Natural killer cell (primary cell): ENCODE measurements around the gene LCNL1. TPM values are rescaled to one million over a fixed set of nuclear protein-coding genes. Genes with fewer than 3 reads are reported as not detected.
A peak's percentile ranks its signal among the peaks of the same experiment; 100 is the strongest.

Experiments
- ATAC-seq, 3 donors: fragments of 150-1000 bp in 2 of 3; fragments of 200-7000 bp in 1 of 3; cut with Tn5 transposase; 1 replicate in 1 of 3; 2 replicates in 2 of 3; pipeline ENCODE4 v1.10.0; 2021; ENCODE audit warnings: mild to moderate bottlenecking in 2 of 3, moderate library complexity in 2 of 3
- DNase-seq, 2 donors: peaks; one replicate each; pipeline versions ENCODE4 v3.0.0 to v3.0.0-alpha.2; 2013 to 2021; ENCODE audit warnings: mixed read lengths in 1 of 2
- H3K27ac ChIP-seq: one replicate; pipeline ENCODE4 v1.5.1; 2013; ENCODE audit warnings: mild to moderate bottlenecking, low read length
- H3K27me3 ChIP-seq: one replicate; pipeline ENCODE4 v1.6.1; 2013; ENCODE audit warnings: low read length; ENCODE audit not compliant: control insufficient read depth, insufficient read depth
- H3K36me3 ChIP-seq: one replicate; pipeline ENCODE4 v1.6.1; 2013; ENCODE audit warnings: low read length; ENCODE audit not compliant: control insufficient read depth, insufficient read depth
- H3K4me1 ChIP-seq: one replicate; pipeline ENCODE4 v1.6.1; 2013; ENCODE audit warnings: low read length; ENCODE audit not compliant: control insufficient read depth, insufficient read depth
- H3K4me3 ChIP-seq: one replicate; pipeline ENCODE4 v1.5.1; 2013; ENCODE audit warnings: low read length
- H3K9me3 ChIP-seq: one replicate; pipeline ENCODE4 v1.6.1; 2013; ENCODE audit warnings: low read length; ENCODE audit not compliant: control insufficient read depth, insufficient read depth
- H3K27ac Mint-ChIP-seq, 2 donors: one replicate each; pipeline ENCODE4 v1.8.0; 2022; ENCODE audit warnings: mild to moderate bottlenecking in 2 of 2, mixed read lengths in 2 of 2, moderate library complexity in 1 of 2
- H3K27me3 Mint-ChIP-seq, 2 donors: one replicate each; pipeline ENCODE4 v1.8.0; 2022; ENCODE audit warnings: low read depth in 2 of 2, mixed read lengths in 2 of 2
- H3K36me3 Mint-ChIP-seq: one replicate; pipeline ENCODE4 v1.8.0; 2022; ENCODE audit warnings: mixed read lengths
- H3K4me1 Mint-ChIP-seq, 2 donors: one replicate each; pipeline ENCODE4 v1.8.0; 2022; ENCODE audit warnings: mixed read lengths in 2 of 2
- H3K4me3 Mint-ChIP-seq: one replicate; pipeline ENCODE4 v1.8.0; 2022; ENCODE audit warnings: mild to moderate bottlenecking, moderate library complexity, mixed read lengths
- H3K9me3 Mint-ChIP-seq, 2 donors: one replicate each; pipeline ENCODE4 v1.8.0; 2022; ENCODE audit warnings: mixed read lengths in 2 of 2
- WGBS: methylation state at CpG from one replicate; pipeline ENCODE4 v1.1.7; 2013; ENCODE audit warnings: missing lambda C conversion rate; ENCODE audit not compliant: insufficient coverage; 5-methylcytosine and 5-hydroxymethylcytosine counted together
- intact Hi-C: fragments of 100-400 bp; cut with micrococcal nuclease; formaldehyde crosslinking; loops from one replicate; pipeline ENCODE4 v1.14.2; 2022
- total RNA-seq, 4 donors: library from RNA; stranded (reverse); fragments of 120-200 nt in 1 of 4; gene quantifications; one replicate each; pipeline versions ENCODE4 v1.2.3 to v1.2.4, GENCODE V29; 2013 to 2022
- TF ChIP-seq, protein P1 (sequence below): fragments of 200-600 bp; IDR thresholded peaks from one replicate; pipeline ENCODE4 v1.8.0; 2022; ENCODE audit warnings: antibody characterized with exemption

The LCNL1 gene
- total RNA-seq, 3 donors from 2014 or later (not counting 1 experiment from before 2014, with no cell fraction given), result 4.9 to 8.4 (median 8.2) TPM

DNA sequence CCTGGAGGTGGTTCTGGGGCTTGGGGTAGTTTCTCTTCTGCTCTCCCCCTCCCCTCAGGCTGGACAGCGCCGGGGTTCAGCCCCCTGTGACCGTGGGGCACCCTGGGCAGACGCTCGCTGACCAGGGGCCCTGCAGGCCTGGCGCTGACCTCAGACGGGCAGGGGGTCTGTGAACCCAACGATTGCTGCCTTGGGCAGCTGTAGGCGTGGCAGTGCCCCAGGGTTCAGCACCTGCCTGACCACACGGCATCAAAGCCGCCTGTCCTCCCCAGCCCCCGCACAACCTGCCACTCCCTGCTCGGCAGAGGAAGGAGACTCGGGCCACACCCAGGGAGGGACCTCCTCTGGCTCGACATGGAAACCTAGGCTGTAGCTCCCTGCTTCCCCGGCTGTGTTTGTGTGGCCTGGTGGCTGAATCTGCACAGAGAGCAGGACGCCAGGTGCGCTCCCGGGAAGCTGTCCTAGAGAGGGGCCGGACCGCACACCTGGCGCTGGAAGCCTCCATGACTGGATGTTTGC lies 18.6 kb upstream of the LCNL1 start:
- no peak overlapping the region for H3K27ac ChIP-seq
- Mint-ChIP-seq H3K9me3 (no peaks in the 10 kb centered on the region), H3K36me3 (no peaks in the 10 kb centered on the region), H3K27ac (peak overlapping the region in 1 of 2 donors; percentile 22), H3K4me3 (no peak overlapping the region), H3K27me3 (no peaks in the 10 kb centered on the region), H3K4me1 (peaks cover 35 to 59% of the 10 kb centered on the region in 2 donors)
- TF ChIP-seq, protein P1, sequence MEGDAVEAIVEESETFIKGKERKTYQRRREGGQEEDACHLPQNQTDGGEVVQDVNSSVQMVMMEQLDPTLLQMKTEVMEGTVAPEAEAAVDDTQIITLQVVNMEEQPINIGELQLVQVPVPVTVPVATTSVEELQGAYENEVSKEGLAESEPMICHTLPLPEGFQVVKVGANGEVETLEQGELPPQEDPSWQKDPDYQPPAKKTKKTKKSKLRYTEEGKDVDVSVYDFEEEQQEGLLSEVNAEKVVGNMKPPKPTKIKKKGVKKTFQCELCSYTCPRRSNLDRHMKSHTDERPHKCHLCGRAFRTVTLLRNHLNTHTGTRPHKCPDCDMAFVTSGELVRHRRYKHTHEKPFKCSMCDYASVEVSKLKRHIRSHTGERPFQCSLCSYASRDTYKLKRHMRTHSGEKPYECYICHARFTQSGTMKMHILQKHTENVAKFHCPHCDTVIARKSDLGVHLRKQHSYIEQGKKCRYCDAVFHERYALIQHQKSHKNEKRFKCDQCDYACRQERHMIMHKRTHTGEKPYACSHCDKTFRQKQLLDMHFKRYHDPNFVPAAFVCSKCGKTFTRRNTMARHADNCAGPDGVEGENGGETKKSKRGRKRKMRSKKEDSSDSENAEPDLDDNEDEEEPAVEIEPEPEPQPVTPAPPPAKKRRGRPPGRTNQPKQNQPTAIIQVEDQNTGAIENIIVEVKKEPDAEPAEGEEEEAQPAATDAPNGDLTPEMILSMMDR, result no peak
- H3K27me3 ChIP-seq, result no peaks in the 10 kb centered on the region
- H3K4me3 ChIP-seq, result no peak overlapping the region
- no peaks in the 10 kb centered on the region for H3K9me3 ChIP-seq
- H3K36me3 ChIP-seq, result no peaks in the 10 kb centered on the region
- ATAC-seq (no peak), DNase-seq (no peak)
- intact Hi-C loops, result no loop called here
- 81% methylated on average over 22 of the region's 22 CpGs for WGBS
- peaks cover 80% of the 10 kb centered on the region for H3K4me1 ChIP-seq

DNA sequence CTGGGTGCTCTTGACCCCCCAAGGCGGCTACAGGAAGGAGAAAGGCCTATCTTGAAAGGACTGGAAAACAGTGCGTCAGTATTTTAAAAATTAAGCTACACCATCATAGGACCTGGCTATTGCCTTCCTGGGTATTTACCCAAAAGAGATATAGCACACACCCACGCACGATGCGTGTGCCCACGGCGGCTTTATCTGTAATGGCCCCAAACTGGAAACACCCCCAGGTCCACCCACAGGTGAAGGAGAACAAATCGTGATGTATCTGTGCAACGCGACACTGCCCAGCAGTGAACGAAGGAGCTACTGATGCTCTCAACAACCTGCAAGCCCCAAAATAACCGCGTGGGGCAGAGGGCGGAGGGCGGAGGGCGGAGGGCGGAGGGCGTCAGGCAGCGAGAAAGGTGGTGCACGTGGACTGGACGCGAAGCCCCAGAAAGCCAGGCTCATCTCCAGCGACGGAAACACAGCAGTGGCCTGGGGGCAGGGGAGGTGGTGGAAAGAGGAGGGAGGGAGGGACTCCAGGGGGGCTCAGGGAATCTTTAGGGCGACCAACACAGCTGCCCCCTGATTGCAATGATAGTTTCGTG lies 17.9 kb upstream of the LCNL1 start:
- Histone ChIP-seq H3K9me3 (no peaks in the 10 kb centered on the region), H3K4me1 (peaks cover 73% of the 10 kb centered on the region), H3K36me3 (no peaks in the 10 kb centered on the region), H3K27ac (no peak overlapping the region), H3K27me3 (no peaks in the 10 kb centered on the region), H3K4me3 (no peak overlapping the region)
- ATAC-seq, result no peak
- Mint-ChIP-seq H3K36me3 (no peaks in the 10 kb centered on the region), H3K9me3 (no peaks in the 10 kb centered on the region), H3K27ac (peak overlapping the region; percentile 22 to 83), H3K4me1 (peaks cover 35 to 53% of the 10 kb centered on the region in 2 donors), H3K27me3 (no peaks in the 10 kb centered on the region), H3K4me3 (peak overlapping the region; percentile 70)
- TF ChIP-seq, protein P1, result no peak
- 86% methylated on average over 26 of the region's 26 CpGs for WGBS
- intact Hi-C loops, result no loop called here
- no peak for DNase-seq

DNA sequence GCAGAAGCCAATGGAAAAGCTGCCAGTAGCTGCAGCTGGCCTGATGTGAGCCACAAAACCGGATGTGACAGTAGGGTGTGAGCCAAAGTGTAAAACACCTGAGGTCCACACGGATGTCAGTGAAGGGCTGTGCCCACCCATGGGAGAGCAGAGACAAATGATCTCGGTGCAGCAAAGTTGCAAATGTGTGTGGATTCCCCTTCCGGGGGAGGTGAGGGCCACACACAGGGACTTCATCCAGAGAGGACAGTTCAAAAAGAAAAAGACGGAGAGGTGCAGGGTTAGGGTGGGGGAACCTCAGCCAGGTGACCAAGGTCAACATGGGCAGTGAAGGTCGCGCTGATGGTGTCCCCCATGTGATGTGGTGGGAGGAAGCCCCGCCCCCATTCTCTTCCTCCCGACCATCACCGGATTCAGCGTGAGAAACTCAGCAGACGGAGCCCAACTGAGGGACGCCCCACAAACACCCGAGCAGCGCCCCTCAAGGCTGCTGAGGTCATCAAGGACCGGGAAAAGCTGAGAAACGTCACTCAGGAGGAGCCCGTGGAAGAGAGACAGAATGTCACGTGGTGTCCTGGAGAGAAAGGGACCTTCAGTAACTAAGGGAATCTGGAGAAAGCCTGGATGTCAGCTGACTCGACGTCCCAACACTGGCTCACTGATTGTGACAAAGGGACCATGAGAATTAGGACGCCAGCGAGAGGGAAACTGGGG lies 16.9 kb upstream of the LCNL1 start:
- no peaks in the 10 kb centered on the region for H3K36me3 ChIP-seq
- no peak overlapping the region for H3K4me3 ChIP-seq
- ATAC-seq (peak; percentile 40 to 71 (median 65)), DNase-seq (peak in 1 of 2 donors; percentile 80)
- H3K9me3 Mint-ChIP-seq, result no peaks in the 10 kb centered on the region
- 11% methylated on average over 23 of the region's 23 CpGs for WGBS
- no peaks in the 10 kb centered on the region for H3K27me3 ChIP-seq
- no peaks in the 10 kb centered on the region for H3K27me3 Mint-ChIP-seq
- peak overlapping the region; percentile 42 for H3K27ac ChIP-seq
- TF ChIP-seq, protein P1, result no peak
- no peaks in the 10 kb centered on the region for H3K9me3 ChIP-seq
- peak overlapping the region; percentile 76 to 83 for H3K27ac Mint-ChIP-seq
- H3K36me3 Mint-ChIP-seq, result no peaks in the 10 kb centered on the region
- intact Hi-C loops, result no loop called here
- peaks cover 35 to 46% of the 10 kb centered on the region in 2 donors for H3K4me1 Mint-ChIP-seq
- peaks cover 63% of the 10 kb centered on the region for H3K4me1 ChIP-seq
- peak overlapping the region; percentile 70 for H3K4me3 Mint-ChIP-seq
